GM21786 (cell line): ENCODE data around the gene CREBRF.
"Not testable (repeated sequence)": the region's sequence is repeated elsewhere in the genome, so short reads cannot be mapped to it uniquely, and the experiment has no call there.

Experiments used
- ATAC-seq: cut with Tn5 transposase; IDR thresholded peaks from one replicate; pipeline ENCODE4 v1.9.1; 2021; ENCODE audit not compliant: unreplicated experiment

CREBRF gene, protein sequence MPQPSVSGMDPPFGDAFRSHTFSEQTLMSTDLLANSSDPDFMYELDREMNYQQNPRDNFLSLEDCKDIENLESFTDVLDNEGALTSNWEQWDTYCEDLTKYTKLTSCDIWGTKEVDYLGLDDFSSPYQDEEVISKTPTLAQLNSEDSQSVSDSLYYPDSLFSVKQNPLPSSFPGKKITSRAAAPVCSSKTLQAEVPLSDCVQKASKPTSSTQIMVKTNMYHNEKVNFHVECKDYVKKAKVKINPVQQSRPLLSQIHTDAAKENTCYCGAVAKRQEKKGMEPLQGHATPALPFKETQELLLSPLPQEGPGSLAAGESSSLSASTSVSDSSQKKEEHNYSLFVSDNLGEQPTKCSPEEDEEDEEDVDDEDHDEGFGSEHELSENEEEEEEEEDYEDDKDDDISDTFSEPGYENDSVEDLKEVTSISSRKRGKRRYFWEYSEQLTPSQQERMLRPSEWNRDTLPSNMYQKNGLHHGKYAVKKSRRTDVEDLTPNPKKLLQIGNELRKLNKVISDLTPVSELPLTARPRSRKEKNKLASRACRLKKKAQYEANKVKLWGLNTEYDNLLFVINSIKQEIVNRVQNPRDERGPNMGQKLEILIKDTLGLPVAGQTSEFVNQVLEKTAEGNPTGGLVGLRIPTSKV

DNA sequence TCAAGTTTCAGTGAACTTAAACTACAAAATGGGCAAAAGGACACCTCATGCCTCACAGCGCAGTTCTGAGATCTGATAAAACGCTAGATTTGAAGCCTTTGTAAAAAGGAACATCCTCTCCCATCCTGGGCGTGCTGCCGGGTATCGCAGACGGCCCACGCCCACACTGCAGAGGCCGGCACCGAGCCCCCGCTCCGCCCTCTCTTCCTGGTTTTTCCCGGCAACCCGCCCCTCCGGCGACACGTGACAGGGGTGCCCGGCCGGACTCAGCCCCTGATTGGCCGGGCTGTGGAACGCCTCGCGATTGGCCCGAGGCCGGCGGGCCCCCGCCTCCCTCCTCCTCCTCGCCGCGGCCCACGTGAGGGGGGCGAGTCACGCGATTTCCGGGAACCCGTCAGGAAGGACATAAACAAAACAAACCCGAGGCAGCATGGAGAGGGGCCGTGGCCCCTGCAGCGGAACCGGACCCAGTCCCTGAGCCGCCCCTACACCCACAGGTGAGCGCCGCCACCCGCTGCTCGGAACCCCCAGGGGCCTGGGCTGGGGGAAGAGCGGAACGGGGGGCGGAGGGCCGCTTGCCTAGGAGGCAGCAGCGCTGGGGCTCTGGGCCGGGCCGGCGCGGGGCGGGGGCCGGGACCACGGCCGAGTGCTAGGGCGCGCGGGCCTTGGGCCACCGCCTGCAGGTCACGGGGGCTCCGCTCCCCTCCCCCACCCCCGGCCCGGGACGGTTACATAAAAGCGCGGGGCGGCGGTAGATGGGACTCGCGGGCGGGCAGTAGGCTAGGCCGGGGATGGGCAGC is at the start of gene CREBRF:
CREBRF (plus strand) TSS at position 370 of the 800 bp plus-strand sequence. CDS start 24,424 bp downstream, outside the sequence.
- ATAC-seq, result peak; percentile 60

DNA sequence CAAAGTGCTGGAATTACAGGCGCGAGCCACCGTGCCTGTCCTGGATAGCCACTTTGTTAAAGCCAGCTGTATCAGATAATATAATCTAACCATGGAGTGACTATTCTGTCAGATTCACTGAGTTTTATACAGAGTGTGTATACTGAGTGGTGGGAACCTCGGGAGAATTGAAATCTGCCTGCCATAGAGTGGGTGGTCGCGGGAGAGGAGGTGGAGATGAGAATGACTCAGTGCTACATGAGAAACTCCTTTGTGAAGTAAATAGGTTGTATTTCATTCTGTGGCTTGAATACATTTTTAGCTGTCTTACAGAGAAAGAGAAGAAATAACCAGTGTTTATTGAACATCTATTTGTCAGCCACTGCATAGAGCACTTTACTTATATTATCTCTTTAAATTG is 46.1 kb upstream of the CREBRF start:
- no peak for ATAC-seq

DNA sequence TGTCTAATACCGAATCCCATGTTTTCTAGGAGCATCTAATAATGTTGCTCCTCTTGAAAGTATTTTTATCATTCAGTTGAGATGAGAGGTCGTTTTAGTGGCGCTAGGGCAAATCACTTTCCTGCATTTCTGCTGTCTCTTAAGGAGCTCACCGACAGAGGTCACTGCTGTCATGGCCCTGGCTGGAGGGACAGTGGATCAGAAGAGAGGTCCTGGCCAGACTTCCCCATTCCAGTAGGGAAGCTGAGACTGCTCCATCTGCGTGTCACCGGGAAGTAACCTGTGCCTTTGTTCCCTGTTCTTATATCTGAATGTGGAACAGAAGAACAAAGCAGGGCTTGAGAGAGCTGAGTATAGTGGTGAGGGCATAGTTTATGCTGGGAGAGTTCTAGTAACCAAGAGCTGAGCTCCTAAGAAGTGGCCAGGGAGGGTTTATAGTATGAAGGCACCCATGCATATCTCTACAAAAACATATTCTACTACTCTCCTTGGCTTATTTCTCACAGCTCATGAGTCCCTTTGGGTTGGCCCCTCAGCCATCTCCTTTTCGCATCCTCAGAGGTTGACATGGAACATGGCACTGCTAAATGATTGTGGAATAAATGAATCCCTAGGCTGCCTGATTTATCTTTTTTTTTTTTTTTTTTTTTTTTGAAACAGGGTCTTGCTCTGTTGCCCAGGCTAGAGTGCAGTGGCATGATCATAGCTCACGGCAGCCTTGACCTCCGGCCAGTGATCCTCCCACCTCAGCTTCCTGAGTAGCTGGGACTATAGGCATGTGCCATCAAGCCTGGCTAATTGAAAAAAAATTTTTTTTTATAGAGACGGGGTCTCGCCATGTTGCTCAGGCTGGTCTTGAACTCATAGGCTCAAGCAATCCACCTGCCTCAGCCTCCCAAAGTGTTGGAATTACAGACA is 45.3 kb upstream of the CREBRF start:
- no peak for ATAC-seq

DNA sequence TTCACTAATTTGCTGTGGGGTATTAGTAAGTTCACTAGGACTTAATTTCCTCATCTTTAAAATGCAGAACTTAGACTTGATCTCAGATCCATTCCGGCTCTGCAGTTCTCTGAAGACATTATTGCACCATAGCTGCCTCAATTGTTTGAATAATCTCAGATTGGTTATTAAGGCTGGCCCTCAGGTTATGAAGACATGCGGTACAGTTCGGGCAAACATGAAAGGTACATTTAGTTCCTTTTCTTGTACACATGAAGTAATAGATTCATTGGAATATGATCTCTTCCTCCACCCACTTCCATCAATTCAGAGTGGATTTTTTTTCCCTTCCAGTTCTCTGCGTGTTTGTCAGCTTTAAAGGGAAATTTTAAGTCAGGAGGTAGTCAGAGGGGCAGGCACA is 44.6 kb upstream of the CREBRF start:
- no peak for ATAC-seq

DNA sequence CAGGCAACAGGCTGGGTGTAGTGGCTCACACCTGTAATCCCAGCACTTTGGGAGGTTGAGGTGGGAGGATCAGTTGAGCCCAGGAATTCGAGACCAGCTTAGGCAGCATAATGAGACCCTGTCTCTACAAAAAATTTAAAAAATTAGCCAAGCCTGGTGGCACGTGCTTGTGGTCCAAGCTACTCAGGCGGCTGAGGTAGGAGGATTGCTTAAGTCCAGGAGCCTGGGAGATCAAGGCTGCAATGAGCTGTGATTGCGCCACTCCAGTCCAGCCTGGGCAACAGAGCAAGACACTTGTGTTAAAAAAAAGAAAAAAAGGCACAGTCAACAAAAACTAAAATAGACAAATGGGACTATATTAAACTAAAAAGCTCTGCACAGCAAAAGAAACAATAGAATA is 43.3 kb upstream of the CREBRF start:
- ATAC-seq, result no peak

DNA sequence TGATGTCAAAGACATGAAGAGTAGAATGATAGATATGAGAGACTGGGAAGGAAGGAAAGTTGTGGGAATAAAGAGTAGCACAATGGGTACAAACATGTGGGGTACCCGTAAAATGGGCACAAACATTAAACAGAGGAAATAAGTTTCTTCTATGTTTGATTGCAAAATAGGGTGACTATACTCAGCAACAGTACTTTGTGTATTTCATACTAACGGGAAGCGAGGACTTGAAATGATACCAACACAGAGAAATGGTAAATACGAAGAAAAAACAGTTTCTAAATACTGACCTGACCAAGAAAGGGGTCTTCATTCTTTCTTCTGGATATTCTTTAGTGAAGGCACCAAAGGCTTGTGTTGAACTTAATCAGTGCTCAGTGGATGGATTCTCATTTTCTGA is 41.5 kb upstream of the CREBRF start:
- ATAC-seq, result no peak

DNA sequence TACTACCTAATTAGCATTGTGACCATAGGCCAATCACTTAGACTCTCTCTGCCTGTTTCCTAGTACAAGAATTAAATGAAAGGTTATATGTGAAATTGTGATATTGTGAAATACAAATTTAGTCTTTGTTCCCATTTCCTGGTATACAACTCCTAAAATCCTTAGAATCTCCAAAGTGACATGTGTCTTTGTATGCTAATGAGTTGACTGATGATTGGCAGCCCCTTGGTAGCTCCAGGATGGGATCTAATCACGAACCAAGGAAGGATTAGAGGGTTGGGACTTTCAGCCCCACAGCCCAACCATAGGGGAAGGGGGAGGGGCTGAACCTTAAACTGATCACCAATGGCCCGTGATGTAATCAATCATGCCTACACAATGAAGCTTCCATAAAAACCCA is 41.0 kb upstream of the CREBRF start:
- ATAC-seq, result no peak

DNA sequence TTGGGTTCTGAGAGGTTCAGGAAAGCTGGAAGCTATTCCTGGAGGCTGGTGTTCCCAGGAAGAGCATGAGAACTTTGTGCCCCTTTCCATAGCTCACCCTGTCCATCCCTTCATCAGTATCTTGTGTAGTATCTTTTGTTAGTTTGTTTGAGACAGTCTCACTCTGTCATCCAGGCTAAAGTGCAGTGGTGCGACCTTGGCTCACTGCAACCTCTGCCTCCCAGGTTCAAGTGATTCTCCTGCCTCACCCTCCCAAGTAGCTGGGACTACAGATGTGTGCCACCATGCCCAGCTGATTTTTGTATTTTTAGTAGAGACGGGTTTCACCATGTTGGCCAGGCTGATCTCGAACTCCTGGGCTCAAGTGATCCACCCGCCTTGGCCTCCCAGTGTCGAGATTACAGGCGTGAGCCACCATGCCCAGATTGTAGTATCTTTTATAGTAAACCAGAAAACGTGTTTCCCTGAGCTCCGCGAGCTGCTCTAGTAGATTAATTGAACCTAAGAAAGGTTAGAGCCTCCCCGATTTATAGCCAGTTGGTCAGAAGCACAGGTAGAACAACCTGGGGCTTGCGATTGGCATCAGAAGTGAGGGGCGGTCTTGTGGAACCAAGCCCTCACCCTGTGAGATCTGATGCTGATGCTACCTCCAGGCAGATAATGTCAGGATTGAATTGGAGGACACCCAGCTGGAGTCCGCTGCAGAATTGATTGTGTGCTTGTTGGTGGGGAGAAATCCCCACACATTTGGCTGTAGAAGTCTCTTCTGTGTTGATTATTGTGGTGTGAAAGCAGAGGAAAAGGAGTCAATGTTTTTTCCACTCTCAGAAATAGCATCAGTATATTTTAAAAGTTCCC is 40.3 kb upstream of the CREBRF start:
- ATAC-seq, result no peak

DNA sequence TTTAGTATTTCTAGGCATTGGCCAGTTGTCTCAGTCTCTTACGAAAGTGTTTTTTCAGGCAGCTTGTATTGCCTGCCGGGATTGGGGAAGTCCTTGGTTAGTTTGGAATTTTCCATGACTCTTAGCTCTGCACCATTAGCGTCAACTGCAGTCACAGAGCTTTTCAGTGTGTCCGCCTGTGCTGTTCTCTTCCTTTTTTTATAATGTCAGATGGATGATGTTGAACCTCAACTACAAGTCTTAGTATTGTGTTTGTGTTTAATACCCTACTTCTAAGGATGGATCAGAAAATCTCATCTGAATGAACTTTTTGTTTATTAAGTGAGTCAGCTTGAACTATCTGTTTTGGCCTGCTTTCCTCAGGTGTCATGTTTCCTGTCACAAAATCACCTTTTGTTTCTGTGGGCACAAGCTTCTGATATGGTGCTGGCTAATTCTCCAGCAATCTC is 39.5 kb upstream of the CREBRF start:
- ATAC-seq, result no peak

DNA sequence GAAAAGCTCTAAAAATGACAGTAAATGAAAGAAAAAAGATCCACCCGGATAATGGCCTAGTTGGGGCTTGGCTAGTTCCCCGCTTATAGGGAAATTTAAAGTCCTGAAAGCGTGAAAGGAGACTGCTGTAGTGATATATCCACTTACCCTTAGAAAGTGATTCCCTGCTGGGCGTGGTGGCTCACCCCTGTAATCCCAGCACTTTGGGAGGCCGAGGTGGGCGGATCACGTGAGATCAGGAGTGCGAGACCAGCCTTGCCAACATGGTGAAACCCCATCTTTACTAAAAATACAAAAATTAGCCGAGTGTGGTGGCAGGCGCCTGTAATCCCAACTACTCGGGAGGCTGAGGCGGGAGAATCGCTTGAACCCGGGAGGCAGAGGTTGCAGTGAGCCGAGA is 39.1 kb upstream of the CREBRF start:
- ATAC-seq, result not testable (repeated sequence)

DNA sequence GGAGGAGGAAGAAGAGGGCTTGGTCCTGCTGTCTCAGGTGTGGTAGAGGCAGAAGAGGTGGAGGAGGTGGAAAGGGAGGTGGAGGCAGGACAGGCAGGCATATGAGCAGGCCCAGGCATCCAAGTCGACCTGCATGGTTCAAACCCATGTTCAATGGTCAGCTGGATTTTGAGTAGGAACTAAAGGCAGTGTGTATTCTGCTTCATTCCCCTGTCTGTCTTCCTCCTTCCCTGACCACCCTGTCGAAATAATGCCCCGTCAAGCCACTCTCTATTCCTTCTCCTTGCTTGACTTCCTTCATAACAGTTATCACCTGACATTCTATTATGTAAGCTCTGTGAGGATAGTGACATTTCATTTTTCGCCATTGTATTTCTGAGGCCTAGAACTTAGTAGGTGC is 37.8 kb upstream of the CREBRF start:
- no peak for ATAC-seq

DNA sequence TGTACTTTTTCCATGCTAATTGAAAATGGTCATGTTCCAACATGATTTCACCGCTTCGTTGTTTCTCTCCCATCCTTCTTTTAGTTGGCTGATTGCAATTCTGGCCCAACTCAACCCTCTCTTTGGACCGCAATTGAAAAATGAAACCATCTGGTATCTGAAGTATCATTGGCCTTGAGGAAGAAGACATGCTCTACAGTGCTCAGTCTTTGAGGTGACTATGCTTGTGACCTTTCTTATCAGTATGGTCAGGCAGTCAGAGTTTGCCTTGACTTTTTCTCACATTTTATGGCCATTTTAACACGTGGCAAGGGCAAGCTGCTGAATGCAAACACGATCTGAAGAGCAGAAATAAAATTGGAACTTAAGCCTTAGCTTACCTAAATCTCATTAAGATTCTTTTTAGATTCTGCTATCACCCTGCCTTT is 36.0 kb upstream of the CREBRF start:
- ATAC-seq, result no peak

DNA sequence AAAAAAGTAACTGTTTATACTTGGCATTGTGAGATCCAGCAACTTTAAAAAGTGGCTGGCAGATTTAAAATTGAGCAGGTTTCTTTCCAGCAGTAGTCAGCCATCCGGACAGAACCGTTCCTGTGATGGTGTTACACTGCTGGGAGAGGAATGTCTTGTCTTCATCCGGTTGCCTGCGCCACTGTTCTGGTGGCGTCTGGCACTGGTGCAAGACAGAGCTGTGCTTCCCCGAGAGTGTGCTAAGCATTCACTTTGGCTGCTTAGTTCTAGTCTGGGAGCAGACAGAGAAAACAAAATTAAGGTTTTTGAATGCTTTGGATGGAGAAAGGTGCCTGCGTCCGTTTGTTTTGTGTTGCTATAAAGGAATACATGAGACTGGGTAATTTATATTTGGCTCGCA is 35.5 kb upstream of the CREBRF start:
- no peak for ATAC-seq

DNA sequence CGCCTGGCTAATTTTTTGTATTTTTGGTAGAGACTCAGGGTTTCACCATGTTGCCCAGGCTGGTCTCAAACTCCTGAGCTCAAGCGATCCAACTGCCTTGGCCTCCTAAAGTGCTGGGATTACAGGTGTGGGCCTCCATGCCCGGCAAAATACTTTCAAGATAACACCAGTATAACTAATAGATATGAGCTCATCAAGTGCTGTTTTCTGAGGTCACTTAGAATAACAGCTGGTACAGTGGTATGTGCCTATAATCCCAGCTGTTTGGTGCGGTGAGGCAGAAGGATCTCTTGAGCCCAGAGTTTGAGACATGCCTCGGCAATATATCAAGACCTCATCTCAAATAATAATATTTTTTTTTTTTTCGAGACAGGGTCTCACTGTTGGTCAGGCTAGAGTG is 30.5 kb upstream of the CREBRF start:
- no peak for ATAC-seq

DNA sequence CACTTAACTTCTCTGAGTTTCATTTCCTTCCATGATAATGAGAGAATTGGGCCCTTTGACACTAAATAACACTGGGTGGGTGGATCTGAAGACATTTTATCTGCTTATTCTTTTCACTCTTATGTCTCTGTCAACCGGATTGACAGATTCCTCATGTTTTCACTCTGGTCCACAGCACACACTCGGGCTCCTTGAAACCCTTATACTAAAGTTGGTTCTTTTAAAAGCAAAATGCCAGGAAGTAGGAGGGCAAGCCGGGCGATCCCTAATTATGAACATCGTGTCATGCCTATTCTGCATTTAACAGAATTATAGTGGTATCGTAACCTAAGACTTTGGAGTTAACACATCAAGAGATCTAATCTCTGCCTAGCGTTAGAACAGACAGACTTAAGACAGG is 28.2 kb upstream of the CREBRF start:
- ATAC-seq, result no peak

DNA sequence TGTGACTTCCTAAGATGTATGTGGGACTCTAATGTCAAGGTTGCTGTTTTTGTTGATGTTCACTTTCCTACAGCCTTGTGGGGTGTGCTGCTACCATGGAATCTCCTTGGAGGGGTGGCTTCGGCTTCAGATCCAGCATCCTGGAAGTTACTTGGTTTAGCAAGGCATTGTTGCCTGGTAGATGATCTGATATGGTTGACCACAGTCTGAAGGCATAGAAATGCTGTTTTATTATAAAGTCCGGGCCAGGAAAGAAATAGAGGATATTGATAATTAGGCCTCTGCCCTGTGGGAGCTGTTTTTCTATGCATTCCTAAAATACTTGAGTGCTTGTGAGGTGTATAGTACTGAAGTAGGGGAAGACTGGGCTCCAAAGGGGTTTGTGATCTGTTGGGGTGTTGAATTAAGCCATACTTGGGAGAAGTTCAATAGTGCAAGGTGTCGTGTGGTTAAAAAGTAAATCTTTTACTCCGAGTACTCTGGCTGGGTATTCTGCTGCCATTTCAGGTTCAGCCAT is 27.3 kb upstream of the CREBRF start:
- ATAC-seq, result no peak

DNA sequence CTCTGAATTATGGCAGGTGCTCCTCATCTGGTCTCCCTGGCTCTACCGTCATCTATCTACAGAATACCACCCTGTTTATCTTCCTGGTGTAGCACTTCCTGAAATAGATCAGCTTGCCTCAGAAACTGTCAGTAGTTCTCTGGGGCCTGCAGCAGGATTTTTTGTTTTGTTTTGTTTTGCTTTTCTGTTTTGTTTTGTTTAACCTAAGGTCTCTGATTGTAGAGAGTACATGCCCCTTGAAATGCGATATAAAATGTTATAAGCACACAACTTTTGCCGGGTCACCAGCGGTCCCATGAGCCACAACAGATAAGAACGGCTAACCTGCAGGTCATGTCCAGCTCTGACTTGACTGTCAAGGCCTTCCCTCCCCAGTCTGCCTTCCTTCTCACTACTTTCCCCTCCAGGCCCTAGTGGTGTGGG is 26.6 kb upstream of the CREBRF start:
- ATAC-seq, result no peak

DNA sequence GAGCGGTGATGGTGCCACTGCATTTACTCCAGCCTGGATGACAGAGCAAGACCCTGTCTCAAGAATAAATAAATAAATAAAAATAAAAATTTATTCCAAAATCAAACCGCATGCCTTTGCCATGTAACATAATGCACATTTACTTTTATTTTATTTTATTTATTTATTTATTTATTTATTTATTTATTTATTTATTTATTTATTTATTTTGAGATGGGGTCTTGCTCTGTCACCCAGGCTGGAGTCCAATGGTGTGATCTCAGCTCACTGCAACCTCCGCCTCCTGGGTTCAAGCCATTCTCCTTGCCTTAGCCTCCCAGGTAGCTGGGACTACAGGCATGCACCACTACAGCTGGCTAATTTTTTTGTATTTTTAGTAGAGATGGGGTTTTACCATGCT is 24.1 kb upstream of the CREBRF start:
- not testable (repeated sequence) for ATAC-seq

DNA sequence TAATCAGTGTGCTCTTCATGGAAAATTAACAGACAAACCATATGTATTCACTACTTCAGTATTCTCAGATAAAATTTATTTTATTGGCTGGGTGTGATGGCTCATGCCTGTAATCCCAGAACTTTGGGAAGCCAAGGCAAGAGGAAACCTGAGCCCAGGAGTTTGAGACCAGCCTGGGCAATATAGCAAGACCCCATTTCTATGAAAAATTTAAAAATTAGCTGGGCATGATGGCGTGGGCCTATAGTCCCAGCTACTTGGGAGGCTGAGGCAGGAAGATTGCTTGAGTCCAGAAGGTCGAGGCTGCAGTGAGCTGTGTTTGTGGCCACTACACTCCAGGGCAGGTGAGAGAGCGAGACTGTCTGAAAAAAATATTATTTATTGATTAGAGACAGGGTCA is 23.4 kb upstream of the CREBRF start:
- no peak for ATAC-seq
